WERI-Rb-1 (cell line): Measurements from ENCODE around the gene EXOC8.

Source experiments
- DNase-seq: peaks from one replicate; pipeline ENCODE4 v3.0.0-alpha.2; 2020
- H3K27ac ChIP-seq: fragments of 250-450 bp; sonication (Bioruptor Pico); 2 replicates; pipeline ENCODE4 v1.5.1; 2020; ENCODE audit warnings: mild to moderate bottlenecking, moderate library complexity
- H3K27me3 ChIP-seq: fragments of 250-450 bp; sonication (Bioruptor Pico); 2 replicates; pipeline ENCODE4 v1.5.1; 2021; ENCODE audit warnings: mild to moderate bottlenecking, low read depth, moderate library complexity; ENCODE audit not compliant: insufficient read depth, severe bottlenecking
- H3K36me3 ChIP-seq: fragments of 250-450 bp; sonication (Bioruptor Pico); 2 replicates; pipeline ENCODE4 v1.5.1; 2020; ENCODE audit warnings: mild to moderate bottlenecking, moderate library complexity
- H3K4me3 ChIP-seq: 2 replicates; pipeline ENCODE4 v1.5.1; 2011; ENCODE audit warnings: low read depth, mild to moderate bottlenecking, control low read depth, low read length
- H3K9me3 ChIP-seq: fragments of 250-450 bp; sonication (Bioruptor Pico); 2 replicates; pipeline ENCODE4 v1.5.1; 2021; ENCODE audit warnings: mild to moderate bottlenecking, moderate library complexity; ENCODE audit not compliant: severe bottlenecking
- CTCF ChIP-seq: IDR thresholded peaks from 2 replicates; pipeline ENCODE4 v1.5.1; 2011; ENCODE audit warnings: low read depth, mild to moderate bottlenecking, control low read depth, inconsistent platforms, low read length

The EXOC8 gene

DNA sequence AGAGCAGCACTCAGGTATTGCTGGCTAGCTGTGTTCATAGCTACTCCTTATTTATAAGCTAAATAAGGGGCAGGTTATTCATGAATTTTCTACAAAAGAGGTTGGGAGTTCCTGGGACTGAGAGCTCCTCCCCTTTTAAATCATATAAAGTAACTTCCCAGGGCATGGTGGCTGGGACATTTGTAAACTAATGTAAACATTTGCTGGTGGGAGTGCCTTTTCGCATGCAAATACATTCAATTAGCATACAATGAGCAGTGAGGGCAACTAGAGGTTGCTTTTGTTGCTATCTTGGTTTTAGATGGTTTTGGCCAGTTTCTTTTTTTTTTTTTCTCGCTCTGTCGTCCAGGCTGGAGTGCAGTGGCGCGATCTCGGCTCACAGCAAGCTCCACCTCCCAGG lies 53.2 kb downstream of the EXOC8 start:
- no peak for DNase-seq
- no peak overlapping the region for H3K27ac ChIP-seq
- H3K9me3 ChIP-seq, result no peaks in the 10 kb centered on the region
- no peak for TF ChIP-seq CTCF
- no peaks in the 10 kb centered on the region for H3K36me3 ChIP-seq
- no peaks in the 10 kb centered on the region for H3K27me3 ChIP-seq
- H3K4me3 ChIP-seq, result no peak overlapping the region
